GM23338 (cell line): ENCODE measurements around the gene ZNF853. TPM values are rescaled to one million over a fixed set of nuclear protein-coding genes. Genes with fewer than 3 reads are reported as not detected.

Source experiments
- ATAC-seq: fragments of 200-7000 bp; cut with Tn5 transposase; 3 replicates; pipeline ENCODE4 v1.9.1; 2020
- DNase-seq: peaks from one replicate; pipeline ENCODE4 v3.0.0-alpha.2; 2015; ENCODE audit warnings: low spot score
- H2AFZ ChIP-seq: fragments of 200-600 bp; sonication (generic); 2 replicates; pipeline ENCODE4 v1.8.0; 2016; ENCODE audit warnings: antibody characterized with exemption, mild to moderate bottlenecking, moderate library complexity
- H3F3A ChIP-seq: fragments of 200-600 bp; sonication (generic); replicated peaks from 2 replicates; pipeline ENCODE4 v1.8.0; 2017; ENCODE audit warnings: antibody characterized with exemption, mixed run types, low read depth
- H3K27ac ChIP-seq: fragments of 200-600 bp; sonication (generic); 2 replicates; pipeline ENCODE4 v1.6.1; 2016; ENCODE audit warnings: low read depth
- H3K27me3 ChIP-seq: fragments of 200-600 bp; sonication (generic); 2 replicates; pipeline ENCODE4 v1.8.0; 2016; ENCODE audit warnings: mild to moderate bottlenecking, mixed run types, moderate library complexity; ENCODE audit not compliant: insufficient read depth
- H3K36me3 ChIP-seq: fragments of 200-600 bp; sonication (generic); 2 replicates; pipeline ENCODE4 v1.8.0; 2016; ENCODE audit warnings: mild to moderate bottlenecking; ENCODE audit not compliant: insufficient read depth
- H3K4me1 ChIP-seq: fragments of 200-600 bp; sonication (generic); 2 replicates; pipeline ENCODE4 v1.8.0; 2016; ENCODE audit warnings: mild to moderate bottlenecking, moderate library complexity; ENCODE audit not compliant: insufficient read depth
- H3K4me2 ChIP-seq: fragments of 200-600 bp; sonication (generic); 2 replicates; pipeline ENCODE4 v1.7.1; 2017; ENCODE audit warnings: mixed run types
- H3K4me3 ChIP-seq: fragments of 200-600 bp; sonication (generic); 2 replicates; pipeline ENCODE4 v1.6.1; 2016; ENCODE audit warnings: mixed run types
- H3K79me2 ChIP-seq: fragments of 200-600 bp; sonication (generic); replicated peaks from 2 replicates; pipeline ENCODE4 v1.8.0; 2017; ENCODE audit warnings: mild to moderate bottlenecking; ENCODE audit not compliant: insufficient read depth
- H3K9me2 ChIP-seq: fragments of 200-600 bp; sonication (generic); 2 replicates; pipeline ENCODE4 v1.8.0; 2017; ENCODE audit not compliant: insufficient read depth
- H4K20me1 ChIP-seq: fragments of 200-600 bp; sonication (generic); replicated peaks from 2 replicates; pipeline ENCODE4 v1.8.0; 2017; ENCODE audit warnings: mild to moderate bottlenecking; ENCODE audit not compliant: insufficient read depth
- H3K27ac Mint-ChIP-seq: 2 replicates; pipeline ENCODE4 v1.8.0; 2020; ENCODE audit warnings: inconsistent platforms, mild to moderate bottlenecking, moderate library complexity, mixed read lengths
- H3K27me3 Mint-ChIP-seq: 3 replicates; pipeline ENCODE4 v1.8.0; 2022; ENCODE audit warnings: low read depth, mild to moderate bottlenecking, moderate library complexity, mixed read lengths, inconsistent platforms; ENCODE audit not compliant: insufficient read depth, poor library complexity
- H3K36me3 Mint-ChIP-seq: 3 replicates; pipeline ENCODE4 v1.8.0; 2021; ENCODE audit warnings: low read depth, mild to moderate bottlenecking, inconsistent platforms, moderate library complexity, mixed read lengths
- H3K4me1 Mint-ChIP-seq: 3 replicates; pipeline ENCODE4 v1.8.0; 2020; ENCODE audit warnings: mild to moderate bottlenecking, inconsistent platforms, mixed read lengths
- H3K4me3 Mint-ChIP-seq: 3 replicates; pipeline ENCODE4 v1.8.0; 2021; ENCODE audit warnings: moderate library complexity, mild to moderate bottlenecking, inconsistent platforms, mixed read lengths
- H3K9me3 Mint-ChIP-seq: 3 replicates; pipeline ENCODE4 v1.8.0; 2020; ENCODE audit warnings: moderate library complexity, mild to moderate bottlenecking, inconsistent platforms, mixed read lengths
- CREB1 ChIP-seq: fragments of 250-450 bp; sonication (Bioruptor Pico); IDR thresholded peaks from 2 replicates; pipeline ENCODE4 v1.5.0; 2020; ENCODE audit warnings: low read depth, mild to moderate bottlenecking, moderate library complexity
- EZH2 ChIP-seq: fragments of 200-600 bp; sonication (generic); IDR thresholded peaks from one replicate; pipeline ENCODE4 v1.8.0; 2017; ENCODE audit warnings: antibody characterized with exemption, mild to moderate bottlenecking, low read depth; ENCODE audit not compliant: unreplicated experiment
- EZH2phosphoT487 ChIP-seq: fragments of 200-600 bp; sonication (generic); IDR thresholded peaks from one replicate; pipeline ENCODE4 v1.8.1; 2018; ENCODE audit warnings: antibody characterized with exemption; ENCODE audit not compliant: unreplicated experiment
- JUNB ChIP-seq: IDR thresholded peaks from one replicate; pipeline ENCODE4 v1.6.1; 2016; ENCODE audit warnings: antibody characterized with exemption; ENCODE audit not compliant: unreplicated experiment
- NANOG ChIP-seq: IDR thresholded peaks from 2 replicates; pipeline ENCODE4 v1.6.1; 2016; ENCODE audit warnings: antibody characterized with exemption, borderline replicate concordance
- POLR2AphosphoS5 ChIP-seq: IDR thresholded peaks from 2 replicates; pipeline ENCODE4 v1.6.1; 2016; ENCODE audit warnings: antibody characterized with exemption, low read depth
- STAT1 ChIP-seq: IDR thresholded peaks from one replicate; pipeline ENCODE4 v1.6.1; 2016; ENCODE audit warnings: antibody characterized with exemption; ENCODE audit not compliant: unreplicated experiment
- ZNF114 ChIP-seq: fragments of 250-450 bp; sonication (Bioruptor Pico); IDR thresholded peaks from 2 replicates; pipeline ENCODE4 v1.5.0; 2020; ENCODE audit warnings: mild to moderate bottlenecking, moderate library complexity
- ZNF331 ChIP-seq: fragments of 250-450 bp; sonication (Bioruptor Pico); IDR thresholded peaks from 2 replicates; pipeline ENCODE4 v1.5.0; 2020; ENCODE audit warnings: low read depth, mild to moderate bottlenecking, moderate library complexity
- polyA plus RNA-seq: library from polyadenylated mRNA; unstranded; fragments of >200 nt; fragmentation: Nextera tagmentation; extraction: Ambion mirVana; gene quantifications from 2 replicates; pipeline ENCODE4 v1.2.1, GENCODE V29; 2016
- total RNA-seq: library from RNA; depleted of rRNA; stranded (reverse); fragments of >200 nt; shearing (Covaris generic); gene quantifications from 2 replicates; pipeline ENCODE4 v1.2.3, GENCODE V29; 2014
- TF ChIP-seq, protein P1 (sequence below): IDR thresholded peaks from one replicate; pipeline ENCODE4 v1.6.1; 2018; ENCODE audit warnings: antibody characterized with exemption; ENCODE audit not compliant: unreplicated experiment
- TF ChIP-seq, protein P2 (sequence below): IDR thresholded peaks from 2 replicates; pipeline ENCODE4 v1.6.1; 2016; ENCODE audit warnings: antibody characterized with exemption
- TF ChIP-seq, protein P3 (sequence below): fragments of 250-450 bp; sonication (Bioruptor Pico); IDR thresholded peaks from 2 replicates; pipeline ENCODE4 v1.5.0; 2020; ENCODE audit warnings: mild to moderate bottlenecking, moderate library complexity
- TF ChIP-seq, protein P4 (sequence below), 2 experiments: fragments of 200-600 bp in 1 of 2; sonication (generic) in 1 of 2; conservative IDR thresholded peaks; 2 replicates each; pipeline versions ENCODE4 v1.5.1 to v1.6.1; 2016 to 2017; ENCODE audit warnings: antibody characterized with exemption in 2 of 2, low read depth in 2 of 2, mild to moderate bottlenecking in 2 of 2, moderate library complexity in 1 of 2

ZNF853 gene
- total and polyA plus RNA-seq, 2 experiments from 2014 or later, result 0.32 to 8.9 TPM

DNA sequence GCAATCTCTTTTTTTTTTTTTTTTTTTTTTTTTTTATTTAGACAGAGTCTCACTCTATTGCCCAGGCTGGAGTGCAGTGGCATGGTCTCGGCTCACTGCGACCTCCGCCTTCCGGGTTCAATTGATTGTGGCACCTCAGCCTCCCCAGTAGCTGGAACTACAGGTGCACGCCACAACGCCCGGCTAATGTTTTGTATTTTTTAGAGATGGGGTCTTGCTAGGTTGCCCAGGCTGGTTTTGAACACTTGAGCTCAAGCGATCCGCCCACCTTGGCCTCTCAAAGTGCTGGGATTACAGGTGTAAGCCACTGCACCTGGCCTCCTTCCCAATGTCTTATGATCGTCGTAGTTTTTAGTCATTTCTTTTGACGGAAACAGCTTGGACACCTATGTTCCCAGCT, 6.6 kb upstream of the ZNF853 start:
- Mint-ChIP-seq H3K27me3 (peaks cover 13% of the 10 kb centered on the region), H3K36me3 (peaks cover 21% of the 10 kb centered on the region), H3K4me3 (no peak overlapping the region), H3K9me3 (no peaks in the 10 kb centered on the region; the same call in 2 of the 3 replicates), H3K27ac (no peak overlapping the region), H3K4me1 (peaks cover 5% of the 10 kb centered on the region; the same call in 2 of the 3 replicates)
- Histone ChIP-seq H3F3A (no peaks in the 10 kb centered on the region), H3K79me2 (no peaks in the 10 kb centered on the region), H3K27me3 (no peaks in the 10 kb centered on the region), H3K36me3 (no peaks in the 10 kb centered on the region), H3K4me1 (peaks cover 4% of the 10 kb centered on the region), H4K20me1 (no peaks in the 10 kb centered on the region), H3K27ac (no peak overlapping the region), H3K4me2 (no peak overlapping the region), H3K9me2 (no peaks in the 10 kb centered on the region), H2AFZ (no peak overlapping the region), H3K4me3 (no peak overlapping the region)
- no peak for ATAC-seq
- no peak for TF ChIP-seq POLR2AphosphoS5
- no peak for TF ChIP-seq CREB1 (CRISPR knock-in tag)
- TF ChIP-seq ZNF331 (CRISPR knock-in tag), result no peak
- no peak for TF ChIP-seq NANOG
- TF ChIP-seq, protein P1, sequence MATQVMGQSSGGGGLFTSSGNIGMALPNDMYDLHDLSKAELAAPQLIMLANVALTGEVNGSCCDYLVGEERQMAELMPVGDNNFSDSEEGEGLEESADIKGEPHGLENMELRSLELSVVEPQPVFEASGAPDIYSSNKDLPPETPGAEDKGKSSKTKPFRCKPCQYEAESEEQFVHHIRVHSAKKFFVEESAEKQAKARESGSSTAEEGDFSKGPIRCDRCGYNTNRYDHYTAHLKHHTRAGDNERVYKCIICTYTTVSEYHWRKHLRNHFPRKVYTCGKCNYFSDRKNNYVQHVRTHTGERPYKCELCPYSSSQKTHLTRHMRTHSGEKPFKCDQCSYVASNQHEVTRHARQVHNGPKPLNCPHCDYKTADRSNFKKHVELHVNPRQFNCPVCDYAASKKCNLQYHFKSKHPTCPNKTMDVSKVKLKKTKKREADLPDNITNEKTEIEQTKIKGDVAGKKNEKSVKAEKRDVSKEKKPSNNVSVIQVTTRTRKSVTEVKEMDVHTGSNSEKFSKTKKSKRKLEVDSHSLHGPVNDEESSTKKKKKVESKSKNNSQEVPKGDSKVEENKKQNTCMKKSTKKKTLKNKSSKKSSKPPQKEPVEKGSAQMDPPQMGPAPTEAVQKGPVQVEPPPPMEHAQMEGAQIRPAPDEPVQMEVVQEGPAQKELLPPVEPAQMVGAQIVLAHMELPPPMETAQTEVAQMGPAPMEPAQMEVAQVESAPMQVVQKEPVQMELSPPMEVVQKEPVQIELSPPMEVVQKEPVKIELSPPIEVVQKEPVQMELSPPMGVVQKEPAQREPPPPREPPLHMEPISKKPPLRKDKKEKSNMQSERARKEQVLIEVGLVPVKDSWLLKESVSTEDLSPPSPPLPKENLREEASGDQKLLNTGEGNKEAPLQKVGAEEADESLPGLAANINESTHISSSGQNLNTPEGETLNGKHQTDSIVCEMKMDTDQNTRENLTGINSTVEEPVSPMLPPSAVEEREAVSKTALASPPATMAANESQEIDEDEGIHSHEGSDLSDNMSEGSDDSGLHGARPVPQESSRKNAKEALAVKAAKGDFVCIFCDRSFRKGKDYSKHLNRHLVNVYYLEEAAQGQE, result no peak
- TF ChIP-seq, protein P2, sequence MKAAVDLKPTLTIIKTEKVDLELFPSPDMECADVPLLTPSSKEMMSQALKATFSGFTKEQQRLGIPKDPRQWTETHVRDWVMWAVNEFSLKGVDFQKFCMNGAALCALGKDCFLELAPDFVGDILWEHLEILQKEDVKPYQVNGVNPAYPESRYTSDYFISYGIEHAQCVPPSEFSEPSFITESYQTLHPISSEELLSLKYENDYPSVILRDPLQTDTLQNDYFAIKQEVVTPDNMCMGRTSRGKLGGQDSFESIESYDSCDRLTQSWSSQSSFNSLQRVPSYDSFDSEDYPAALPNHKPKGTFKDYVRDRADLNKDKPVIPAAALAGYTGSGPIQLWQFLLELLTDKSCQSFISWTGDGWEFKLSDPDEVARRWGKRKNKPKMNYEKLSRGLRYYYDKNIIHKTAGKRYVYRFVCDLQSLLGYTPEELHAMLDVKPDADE, result no peak
- TF ChIP-seq, protein P3, sequence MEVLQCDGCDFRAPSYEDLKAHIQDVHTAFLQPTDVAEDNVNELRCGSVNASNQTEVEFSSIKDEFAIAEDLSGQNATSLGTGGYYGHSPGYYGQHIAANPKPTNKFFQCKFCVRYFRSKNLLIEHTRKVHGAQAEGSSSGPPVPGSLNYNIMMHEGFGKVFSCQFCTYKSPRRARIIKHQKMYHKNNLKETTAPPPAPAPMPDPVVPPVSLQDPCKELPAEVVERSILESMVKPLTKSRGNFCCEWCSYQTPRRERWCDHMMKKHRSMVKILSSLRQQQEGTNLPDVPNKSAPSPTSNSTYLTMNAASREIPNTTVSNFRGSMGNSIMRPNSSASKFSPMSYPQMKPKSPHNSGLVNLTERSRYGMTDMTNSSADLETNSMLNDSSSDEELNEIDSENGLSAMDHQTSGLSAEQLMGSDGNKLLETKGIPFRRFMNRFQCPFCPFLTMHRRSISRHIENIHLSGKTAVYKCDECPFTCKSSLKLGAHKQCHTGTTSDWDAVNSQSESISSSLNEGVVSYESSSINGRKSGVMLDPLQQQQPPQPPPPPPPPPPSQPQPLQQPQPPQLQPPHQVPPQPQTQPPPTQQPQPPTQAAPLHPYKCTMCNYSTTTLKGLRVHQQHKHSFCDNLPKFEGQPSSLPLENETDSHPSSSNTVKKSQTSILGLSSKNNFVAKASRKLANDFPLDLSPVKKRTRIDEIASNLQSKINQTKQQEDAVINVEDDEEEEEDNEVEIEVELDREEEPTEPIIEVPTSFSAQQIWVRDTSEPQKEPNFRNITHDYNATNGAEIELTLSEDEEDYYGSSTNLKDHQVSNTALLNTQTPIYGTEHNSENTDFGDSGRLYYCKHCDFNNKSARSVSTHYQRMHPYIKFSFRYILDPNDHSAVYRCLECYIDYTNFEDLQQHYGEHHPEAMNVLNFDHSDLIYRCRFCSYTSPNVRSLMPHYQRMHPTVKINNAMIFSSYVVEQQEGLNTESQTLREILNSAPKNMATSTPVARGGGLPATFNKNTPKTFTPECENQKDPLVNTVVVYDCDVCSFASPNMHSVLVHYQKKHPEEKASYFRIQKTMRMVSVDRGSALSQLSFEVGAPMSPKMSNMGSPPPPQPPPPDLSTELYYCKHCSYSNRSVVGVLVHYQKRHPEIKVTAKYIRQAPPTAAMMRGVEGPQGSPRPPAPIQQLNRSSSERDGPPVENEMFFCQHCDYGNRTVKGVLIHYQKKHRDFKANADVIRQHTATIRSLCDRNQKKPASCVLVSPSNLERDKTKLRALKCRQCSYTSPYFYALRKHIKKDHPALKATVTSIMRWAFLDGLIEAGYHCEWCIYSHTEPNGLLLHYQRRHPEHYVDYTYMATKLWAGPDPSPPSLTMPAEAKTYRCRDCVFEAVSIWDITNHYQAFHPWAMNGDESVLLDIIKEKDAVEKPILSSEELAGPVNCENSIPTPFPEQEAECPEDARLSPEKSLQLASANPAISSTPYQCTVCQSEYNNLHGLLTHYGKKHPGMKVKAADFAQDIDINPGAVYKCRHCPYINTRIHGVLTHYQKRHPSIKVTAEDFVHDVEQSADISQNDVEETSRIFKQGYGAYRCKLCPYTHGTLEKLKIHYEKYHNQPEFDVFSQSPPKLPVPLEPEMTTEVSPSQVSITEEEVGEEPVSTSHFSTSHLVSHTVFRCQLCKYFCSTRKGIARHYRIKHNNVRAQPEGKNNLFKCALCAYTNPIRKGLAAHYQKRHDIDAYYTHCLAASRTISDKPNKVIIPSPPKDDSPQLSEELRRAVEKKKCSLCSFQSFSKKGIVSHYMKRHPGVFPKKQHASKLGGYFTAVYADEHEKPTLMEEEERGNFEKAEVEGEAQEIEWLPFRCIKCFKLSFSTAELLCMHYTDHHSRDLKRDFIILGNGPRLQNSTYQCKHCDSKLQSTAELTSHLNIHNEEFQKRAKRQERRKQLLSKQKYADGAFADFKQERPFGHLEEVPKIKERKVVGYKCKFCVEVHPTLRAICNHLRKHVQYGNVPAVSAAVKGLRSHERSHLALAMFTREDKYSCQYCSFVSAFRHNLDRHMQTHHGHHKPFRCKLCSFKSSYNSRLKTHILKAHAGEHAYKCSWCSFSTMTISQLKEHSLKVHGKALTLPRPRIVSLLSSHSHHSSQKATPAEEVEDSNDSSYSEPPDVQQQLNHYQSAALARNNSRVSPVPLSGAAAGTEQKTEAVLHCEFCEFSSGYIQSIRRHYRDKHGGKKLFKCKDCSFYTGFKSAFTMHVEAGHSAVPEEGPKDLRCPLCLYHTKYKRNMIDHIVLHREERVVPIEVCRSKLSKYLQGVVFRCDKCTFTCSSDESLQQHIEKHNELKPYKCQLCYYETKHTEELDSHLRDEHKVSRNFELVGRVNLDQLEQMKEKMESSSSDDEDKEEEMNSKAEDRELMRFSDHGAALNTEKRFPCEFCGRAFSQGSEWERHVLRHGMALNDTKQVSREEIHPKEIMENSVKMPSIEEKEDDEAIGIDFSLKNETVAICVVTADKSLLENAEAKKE (CRISPR knock-in tag), result no peak
- TF ChIP-seq STAT1, result no peak
- TF ChIP-seq EZH2, result no peak
- TF ChIP-seq, protein P4, sequence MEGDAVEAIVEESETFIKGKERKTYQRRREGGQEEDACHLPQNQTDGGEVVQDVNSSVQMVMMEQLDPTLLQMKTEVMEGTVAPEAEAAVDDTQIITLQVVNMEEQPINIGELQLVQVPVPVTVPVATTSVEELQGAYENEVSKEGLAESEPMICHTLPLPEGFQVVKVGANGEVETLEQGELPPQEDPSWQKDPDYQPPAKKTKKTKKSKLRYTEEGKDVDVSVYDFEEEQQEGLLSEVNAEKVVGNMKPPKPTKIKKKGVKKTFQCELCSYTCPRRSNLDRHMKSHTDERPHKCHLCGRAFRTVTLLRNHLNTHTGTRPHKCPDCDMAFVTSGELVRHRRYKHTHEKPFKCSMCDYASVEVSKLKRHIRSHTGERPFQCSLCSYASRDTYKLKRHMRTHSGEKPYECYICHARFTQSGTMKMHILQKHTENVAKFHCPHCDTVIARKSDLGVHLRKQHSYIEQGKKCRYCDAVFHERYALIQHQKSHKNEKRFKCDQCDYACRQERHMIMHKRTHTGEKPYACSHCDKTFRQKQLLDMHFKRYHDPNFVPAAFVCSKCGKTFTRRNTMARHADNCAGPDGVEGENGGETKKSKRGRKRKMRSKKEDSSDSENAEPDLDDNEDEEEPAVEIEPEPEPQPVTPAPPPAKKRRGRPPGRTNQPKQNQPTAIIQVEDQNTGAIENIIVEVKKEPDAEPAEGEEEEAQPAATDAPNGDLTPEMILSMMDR (conservative IDR thresholded peaks at IDR 0.05; ENCODE audit: low read depth in 2 of 2), result no peak
- no peak for TF ChIP-seq EZH2phosphoT487
- no peak for TF ChIP-seq ZNF114 (CRISPR knock-in tag)
- TF ChIP-seq JUNB, result no peak
- DNase-seq, result no peak
